ENCODE measurements around the gene CFAP58. TPM values are rescaled to one million over a fixed set of nuclear protein-coding genes. Genes with fewer than 3 reads are reported as not detected.
A peak's percentile ranks its signal among the peaks of the same experiment; 100 is the strongest.

Gene CFAP58
- total RNA-seq, 5 donors from 2014 or later (not counting 1 experiment from before 2014, with no cell fraction given) = not detected

GRCh38 chr10:104406715-104407650, 53.4 kb downstream of the CFAP58 start:
- peak in 1 of 35 experiments; percentile 24 for DNase-seq
- Mint-ChIP-seq H3K4me3 (no peak overlapping the region), H3K36me3 (no peaks in the 10 kb centered on the region)

GRCh38 chr10:104413528-104413927, 59.9 kb downstream of the CFAP58 start:
- Histone ChIP-seq H3K27me3 (replicated peaks in 1 of 2; ENCODE audit: control insufficient read depth in 2 of 2, extremely low read depth in 1 of 2, insufficient read depth in 2 of 2, low read length in 1 of 2) (peaks cover 0 to 10% of the 10 kb centered on the region in 2 experiments), H3K27ac (ENCODE audit: low read length) (no peak overlapping the region), H3K4me1 (ENCODE audit: control insufficient read depth in 1 of 2, extremely low read depth in 1 of 2, insufficient read depth in 2 of 2, low read length in 2 of 2) (no peaks in the 10 kb centered on the region), H3K36me3 (ENCODE audit: control insufficient read depth in 2 of 2, extremely low read depth in 1 of 2, insufficient read depth in 1 of 2, low read length in 1 of 2) (no peaks in the 10 kb centered on the region), H3K4me3 (ENCODE audit: control insufficient read depth in 1 of 2, extremely low read depth in 1 of 2, low read length in 1 of 2) (no peak overlapping the region), H3K9me3 (no peaks in the 10 kb centered on the region)
- no peaks in the 10 kb centered on the region for H3K4me1 Mint-ChIP-seq
- H3K27ac Mint-ChIP-seq = no peak overlapping the region
- WGBS (ENCODE audit: insufficient coverage) = 80% methylated on average over 1 of the region's 1 CpG
- ChIA-PET CTCF (no interaction called here), POLR2A (no interaction called here)
- H3K4me3 Mint-ChIP-seq = no peak overlapping the region
- no peak for ATAC-seq (replicated peaks in 1 of 4)
- no peak for DNase-seq
- H3K27me3 Mint-ChIP-seq = peaks cover 15 to 34% of the 10 kb centered on the region in 2 donors
- no peaks in the 10 kb centered on the region for H3K36me3 Mint-ChIP-seq
- H3K9me3 Mint-ChIP-seq = no peaks in the 10 kb centered on the region

More at GRCh38 chr10:104406715-104407650, 53.4 kb downstream of the CFAP58 start:
- H3K27me3 Mint-ChIP-seq = peaks cover 18 to 23% of the 10 kb centered on the region in 2 donors
- H3K9me3 Mint-ChIP-seq = no peaks in the 10 kb centered on the region
- WGBS (ENCODE audit: insufficient coverage) = 19% methylated on average over 4 of the region's 7 CpGs
- POLR2A ChIA-PET = no interaction called here
- Histone ChIP-seq H3K27me3 (replicated peaks in 1 of 2; ENCODE audit: control insufficient read depth in 2 of 2, extremely low read depth in 1 of 2, insufficient read depth in 2 of 2, low read length in 1 of 2) (peaks cover 6 to 9% of the 10 kb centered on the region in 2 experiments), H3K4me1 (ENCODE audit: control insufficient read depth in 1 of 2, extremely low read depth in 1 of 2, insufficient read depth in 2 of 2, low read length in 2 of 2) (no peaks in the 10 kb centered on the region), H3K27ac (ENCODE audit: low read length) (no peak overlapping the region), H3K4me3 (ENCODE audit: control insufficient read depth in 1 of 2, extremely low read depth in 1 of 2, low read length in 1 of 2) (no peak overlapping the region), H3K9me3 (no peaks in the 10 kb centered on the region), H3K36me3 (ENCODE audit: control insufficient read depth in 2 of 2, extremely low read depth in 1 of 2, insufficient read depth in 1 of 2, low read length in 1 of 2) (no peaks in the 10 kb centered on the region)
- H3K27ac Mint-ChIP-seq = no peak overlapping the region
- H3K4me1 Mint-ChIP-seq = peaks cover 0 to 6% (median 4%) of the 10 kb centered on the region in 3 donors
- ATAC-seq (replicated peaks in 1 of 4) = no peak
- CTCF ChIA-PET = interaction anchor here in 1 of 2 donors (1.0 to 1.1 kb wide), 2 partner anchors 12 to 207 kb away, joined by 3 to 7 read pairs; no protein-coding TSS in a partner anchor

DNA sequence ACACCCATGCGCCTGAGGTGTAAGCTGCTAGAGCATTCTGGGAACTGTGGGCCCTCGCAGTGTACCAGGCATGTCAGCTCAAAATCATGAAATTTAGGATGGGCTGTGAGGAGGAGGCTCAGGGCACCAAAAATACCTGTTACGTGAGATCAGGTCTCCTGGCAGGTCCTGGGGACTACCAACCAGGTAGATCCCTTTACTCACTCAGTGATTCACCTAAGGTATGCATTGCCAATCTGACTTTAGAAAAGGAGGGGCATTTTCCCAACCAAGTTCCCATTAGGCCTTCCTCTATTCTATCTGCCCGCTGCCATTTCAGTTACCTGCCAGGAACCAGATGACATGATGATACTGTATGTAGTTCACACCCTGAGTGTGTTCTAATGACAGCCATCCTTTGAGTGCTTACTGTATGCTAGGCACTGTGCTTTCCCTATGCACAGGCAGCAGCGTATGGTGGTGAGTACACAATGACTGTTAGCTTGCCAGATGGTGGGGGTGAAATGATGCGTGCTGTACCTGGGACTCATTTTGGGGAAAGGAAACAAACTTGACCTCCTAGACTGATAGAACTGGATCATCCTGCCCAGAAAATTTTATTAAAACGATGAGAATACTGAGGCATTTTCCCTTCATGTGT, 62.0 kb downstream of the CFAP58 start:
- no peaks in the 10 kb centered on the region for H3K4me1 ChIP-seq (ENCODE audit: control insufficient read depth in 1 of 2, extremely low read depth in 1 of 2, insufficient read depth in 2 of 2, low read length in 2 of 2)
- no peaks in the 10 kb centered on the region for H3K4me1 Mint-ChIP-seq
- H3K9me3 Mint-ChIP-seq = no peaks in the 10 kb centered on the region
- no peaks in the 10 kb centered on the region for H3K36me3 Mint-ChIP-seq
- no peak overlapping the region for H3K4me3 Mint-ChIP-seq
- no peaks in the 10 kb centered on the region for H3K9me3 ChIP-seq
- H3K4me3 ChIP-seq (ENCODE audit: control insufficient read depth in 1 of 2, extremely low read depth in 1 of 2, low read length in 1 of 2) = no peak overlapping the region
- DNase-seq = no peak
- no peaks in the 10 kb centered on the region for H3K36me3 ChIP-seq (ENCODE audit: control insufficient read depth in 2 of 2, extremely low read depth in 1 of 2, insufficient read depth in 1 of 2, low read length in 1 of 2)
- H3K27me3 ChIP-seq (replicated peaks in 1 of 2; ENCODE audit: control insufficient read depth in 2 of 2, extremely low read depth in 1 of 2, insufficient read depth in 2 of 2, low read length in 1 of 2) = peaks cover 0 to 8% of the 10 kb centered on the region in 2 experiments
- H3K27ac ChIP-seq (ENCODE audit: low read length) = no peak overlapping the region
- H3K27me3 Mint-ChIP-seq = peaks cover 15 to 28% of the 10 kb centered on the region in 2 donors
- no peak for ATAC-seq (replicated peaks in 1 of 4)
- ChIA-PET CTCF (no interaction called here), POLR2A (no interaction called here)
- no peak overlapping the region for H3K27ac Mint-ChIP-seq
- 94% methylated on average over 4 of the region's 7 CpGs for WGBS (ENCODE audit: insufficient coverage)

DNA sequence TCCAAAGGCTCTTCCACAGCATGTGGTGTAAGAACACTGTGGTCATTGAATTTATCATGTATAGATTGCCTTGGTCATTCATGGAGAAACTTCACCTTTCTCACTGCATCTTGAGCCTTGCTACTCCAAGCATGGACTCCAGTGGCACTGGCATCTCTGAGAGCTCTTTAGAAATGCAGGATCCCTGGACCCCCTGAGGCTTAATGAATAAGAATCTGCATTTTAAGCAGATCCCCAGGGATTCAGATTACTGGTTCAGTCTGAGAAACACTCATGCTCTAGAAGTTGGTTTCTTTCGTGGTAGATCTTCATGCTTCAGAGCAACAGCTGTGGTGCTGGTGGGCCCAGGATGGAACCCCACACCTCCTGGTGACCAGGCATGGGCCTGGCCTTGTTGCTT, 63.2 kb downstream of the CFAP58 start:
- Histone ChIP-seq H3K4me3 (ENCODE audit: control insufficient read depth in 1 of 2, extremely low read depth in 1 of 2, low read length in 1 of 2) (no peak overlapping the region), H3K27me3 (replicated peaks in 1 of 2; ENCODE audit: control insufficient read depth in 2 of 2, extremely low read depth in 1 of 2, insufficient read depth in 2 of 2, low read length in 1 of 2) (peaks cover 0 to 8% of the 10 kb centered on the region in 2 experiments), H3K27ac (ENCODE audit: low read length) (no peak overlapping the region), H3K4me1 (ENCODE audit: control insufficient read depth in 1 of 2, extremely low read depth in 1 of 2, insufficient read depth in 2 of 2, low read length in 2 of 2) (no peaks in the 10 kb centered on the region), H3K36me3 (ENCODE audit: control insufficient read depth in 2 of 2, extremely low read depth in 1 of 2, insufficient read depth in 1 of 2, low read length in 1 of 2) (no peaks in the 10 kb centered on the region), H3K9me3 (no peaks in the 10 kb centered on the region)
- ChIA-PET POLR2A (no interaction called here), CTCF (no interaction called here)
- WGBS (ENCODE audit: insufficient coverage) = 83% methylated on average over 1 of the region's 1 CpG
- ATAC-seq (replicated peaks in 1 of 4) = no peak
- no peak overlapping the region for H3K4me3 Mint-ChIP-seq
- no peaks in the 10 kb centered on the region for H3K9me3 Mint-ChIP-seq
- no peak overlapping the region for H3K27ac Mint-ChIP-seq
- peaks cover 19 to 23% of the 10 kb centered on the region in 2 donors for H3K27me3 Mint-ChIP-seq
- H3K36me3 Mint-ChIP-seq = no peaks in the 10 kb centered on the region
- no peaks in the 10 kb centered on the region for H3K4me1 Mint-ChIP-seq
- no peak for DNase-seq

- ATAC-seq (replicated peaks in 1 of 4) (no peak), DNase-seq (no peak)
- no peaks in the 10 kb centered on the region for H3K4me1 ChIP-seq (ENCODE audit: control insufficient read depth in 1 of 2, extremely low read depth in 1 of 2, insufficient read depth in 2 of 2, low read length in 2 of 2)
- ChIA-PET POLR2A (no interaction called here), CTCF (no interaction called here)
- H3K27me3 ChIP-seq (replicated peaks in 1 of 2; ENCODE audit: control insufficient read depth in 2 of 2, extremely low read depth in 1 of 2, insufficient read depth in 2 of 2, low read length in 1 of 2) = peaks cover 0 to 8% of the 10 kb centered on the region in 2 experiments
- no peak overlapping the region for H3K4me3 ChIP-seq (ENCODE audit: control insufficient read depth in 1 of 2, extremely low read depth in 1 of 2, low read length in 1 of 2)
- Mint-ChIP-seq H3K4me1 (no peaks in the 10 kb centered on the region), H3K4me3 (no peak overlapping the region), H3K36me3 (no peaks in the 10 kb centered on the region), H3K27me3 (peaks cover 19 to 20% of the 10 kb centered on the region in 2 donors), H3K27ac (no peak overlapping the region), H3K9me3 (peaks cover 0 to 3% (median 0%) of the 10 kb centered on the region in 3 donors)
- H3K36me3 ChIP-seq (ENCODE audit: control insufficient read depth in 2 of 2, extremely low read depth in 1 of 2, insufficient read depth in 1 of 2, low read length in 1 of 2) = no peaks in the 10 kb centered on the region
- H3K27ac ChIP-seq (ENCODE audit: low read length) = no peak overlapping the region
- H3K9me3 ChIP-seq = no peaks in the 10 kb centered on the region
- WGBS (ENCODE audit: insufficient coverage) = 57% methylated on average over 2 of the region's 6 CpGs
These were observed 64.1 kb downstream of the CFAP58 start for GRCh38 chr10:104417637-104418292.

GRCh38 chr10:104424719-104425118, 71.1 kb downstream of the CFAP58 start:
- Mint-ChIP-seq H3K36me3 (no peaks in the 10 kb centered on the region), H3K27ac (no peak overlapping the region), H3K4me1 (no peaks in the 10 kb centered on the region), H3K27me3 (peaks cover 0 to 3% of the 10 kb centered on the region in 2 donors), H3K9me3 (peaks cover 0 to 3% (median 0%) of the 10 kb centered on the region in 3 donors), H3K4me3 (no peak overlapping the region)
- Histone ChIP-seq H3K27ac (ENCODE audit: low read length) (no peak overlapping the region), H3K4me3 (ENCODE audit: control insufficient read depth in 1 of 2, extremely low read depth in 1 of 2, low read length in 1 of 2) (no peak overlapping the region), H3K36me3 (ENCODE audit: control insufficient read depth in 2 of 2, extremely low read depth in 1 of 2, insufficient read depth in 1 of 2, low read length in 1 of 2) (no peaks in the 10 kb centered on the region), H3K4me1 (ENCODE audit: control insufficient read depth in 1 of 2, extremely low read depth in 1 of 2, insufficient read depth in 2 of 2, low read length in 2 of 2) (no peaks in the 10 kb centered on the region), H3K27me3 (replicated peaks in 1 of 2; ENCODE audit: control insufficient read depth in 2 of 2, extremely low read depth in 1 of 2, insufficient read depth in 2 of 2, low read length in 1 of 2) (peaks cover 0 to 3% of the 10 kb centered on the region in 2 experiments), H3K9me3 (no peaks in the 10 kb centered on the region)
- DNase-seq (no peak), ATAC-seq (replicated peaks in 1 of 4) (no peak)
- CTCF ChIA-PET = no interaction called here
- WGBS (ENCODE audit: insufficient coverage) = 57% methylated on average over 1 of the region's 1 CpG
- POLR2A ChIA-PET = no interaction called here

All from T-cell (primary cell).